GM19463 (cell line): Measurements from ENCODE around the gene CACNA1E.

Experiments used
- ATAC-seq: cut with Tn5 transposase; IDR thresholded peaks from one replicate; pipeline ENCODE4 v1.9.1; 2021; ENCODE audit warnings: mild to moderate bottlenecking, moderate library complexity; ENCODE audit not compliant: unreplicated experiment

The CACNA1E gene

GRCh38 chr1:181483285-181484195 is at the start of gene CACNA1E:
TSS of gene CACNA1E (plus strand) at chr1:181483517. CDS start at chr1:181483745, 228 bp downstream.
- no peak for ATAC-seq

GRCh38 chr1:181433931-181434330 is 49.4 kb upstream of the CACNA1E start:
- ATAC-seq, result no peak

- peak; percentile 72 for ATAC-seq
Measured at GRCh38 chr1:181438013-181438412, 45.3 kb upstream of the CACNA1E start.

DNA sequence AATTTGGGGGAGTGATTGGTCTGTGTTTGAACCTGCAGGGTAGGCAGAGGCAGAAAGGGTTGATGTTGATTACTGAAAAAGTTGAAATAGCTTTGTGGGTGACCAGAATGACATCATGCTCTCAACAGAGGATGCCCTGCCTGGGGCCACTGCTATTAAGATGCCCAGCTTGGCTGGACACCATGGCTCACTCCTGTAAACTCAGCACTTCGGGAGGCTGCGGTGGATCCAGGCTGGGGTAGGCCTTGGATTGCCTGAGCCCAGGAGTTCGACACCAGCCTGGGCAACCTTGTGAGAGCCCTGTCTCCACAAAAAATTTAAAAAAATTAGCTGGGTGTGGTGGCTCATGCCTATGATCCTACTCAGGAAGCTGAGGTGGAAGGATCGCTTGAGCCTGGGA is 42.8 kb upstream of the CACNA1E start:
- no peak for ATAC-seq

DNA sequence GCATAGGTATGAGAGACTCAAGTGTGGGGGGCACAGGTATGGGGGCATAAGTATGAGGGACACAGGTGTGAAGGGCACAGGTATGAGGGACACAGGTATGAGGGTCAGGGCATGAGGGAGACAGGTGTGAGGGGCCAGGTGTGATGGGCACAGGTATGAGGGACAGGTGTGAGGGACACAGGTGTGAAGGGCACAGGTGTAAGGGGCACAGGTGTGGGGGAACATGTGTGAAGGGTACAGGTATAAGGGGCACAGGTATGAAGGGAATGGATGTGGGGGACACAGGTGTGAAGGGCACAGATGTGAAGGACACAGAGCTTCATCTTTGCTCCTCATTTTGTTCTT is 41.2 kb upstream of the CACNA1E start:
- no peak for ATAC-seq

GRCh38 chr1:181443231-181443853 is 40.0 kb upstream of the CACNA1E start:
- ATAC-seq, result no peak

DNA sequence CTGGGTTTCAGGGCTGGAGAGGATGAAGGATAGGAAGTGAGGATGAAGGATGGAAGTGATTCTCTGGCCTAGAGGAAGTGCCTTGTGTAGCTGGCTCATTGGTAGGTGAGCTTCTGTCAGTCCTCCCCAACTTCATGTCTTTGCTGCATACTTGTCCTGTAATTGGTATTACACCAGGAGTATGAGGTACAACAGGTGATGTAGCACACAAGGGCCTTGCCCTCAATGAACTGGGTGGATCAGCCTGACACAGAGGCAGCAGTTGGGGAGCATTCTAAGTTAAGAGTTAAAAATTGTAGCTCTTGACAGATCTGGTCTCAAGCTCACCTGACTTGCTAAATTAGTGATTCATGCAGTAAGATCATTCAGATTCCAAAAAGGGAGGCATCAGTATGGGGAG is 37.9 kb upstream of the CACNA1E start:
- no peak for ATAC-seq

DNA sequence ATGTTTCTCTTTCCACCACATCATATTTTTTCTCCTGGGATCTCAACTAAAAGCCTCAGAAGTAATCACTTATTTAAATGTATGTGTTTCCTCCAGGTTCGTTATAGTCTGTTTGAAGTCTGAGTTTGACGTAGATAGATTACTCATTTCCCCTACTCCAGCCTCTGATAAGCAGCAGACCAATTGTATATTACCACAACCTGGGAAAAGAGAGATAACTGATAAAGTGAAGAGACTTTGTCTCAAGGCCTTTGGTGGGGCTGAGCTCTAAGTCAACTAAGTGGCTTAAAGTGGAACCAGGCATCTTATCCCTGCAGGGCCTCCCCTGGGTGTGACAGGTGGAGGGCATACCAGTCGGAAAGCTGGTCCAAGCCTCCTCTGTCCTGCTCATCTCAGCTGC is 34.9 kb upstream of the CACNA1E start:
- ATAC-seq, result no peak

GRCh38 chr1:181451661-181452230 is 31.6 kb upstream of the CACNA1E start:
- ATAC-seq, result no peak

DNA sequence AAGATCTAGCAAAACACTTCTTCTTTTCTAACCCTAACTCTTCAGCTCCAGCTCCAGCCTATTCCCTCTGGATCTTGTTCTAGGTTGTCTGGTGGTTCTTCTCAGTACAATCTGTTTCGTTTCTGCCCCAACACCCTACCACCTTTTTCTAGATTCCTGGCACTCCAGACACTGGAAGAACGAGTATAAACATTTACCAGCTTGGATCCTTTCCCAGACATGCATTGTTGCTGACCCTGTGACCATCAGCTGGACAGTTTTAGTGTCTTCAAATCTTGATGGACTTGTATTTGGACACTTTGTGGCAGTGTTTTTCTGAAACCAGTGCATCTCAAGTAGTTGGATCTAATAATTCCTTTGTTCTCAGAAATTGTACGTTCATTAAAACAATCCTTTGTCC is 30.6 kb upstream of the CACNA1E start:
- no peak for ATAC-seq

DNA sequence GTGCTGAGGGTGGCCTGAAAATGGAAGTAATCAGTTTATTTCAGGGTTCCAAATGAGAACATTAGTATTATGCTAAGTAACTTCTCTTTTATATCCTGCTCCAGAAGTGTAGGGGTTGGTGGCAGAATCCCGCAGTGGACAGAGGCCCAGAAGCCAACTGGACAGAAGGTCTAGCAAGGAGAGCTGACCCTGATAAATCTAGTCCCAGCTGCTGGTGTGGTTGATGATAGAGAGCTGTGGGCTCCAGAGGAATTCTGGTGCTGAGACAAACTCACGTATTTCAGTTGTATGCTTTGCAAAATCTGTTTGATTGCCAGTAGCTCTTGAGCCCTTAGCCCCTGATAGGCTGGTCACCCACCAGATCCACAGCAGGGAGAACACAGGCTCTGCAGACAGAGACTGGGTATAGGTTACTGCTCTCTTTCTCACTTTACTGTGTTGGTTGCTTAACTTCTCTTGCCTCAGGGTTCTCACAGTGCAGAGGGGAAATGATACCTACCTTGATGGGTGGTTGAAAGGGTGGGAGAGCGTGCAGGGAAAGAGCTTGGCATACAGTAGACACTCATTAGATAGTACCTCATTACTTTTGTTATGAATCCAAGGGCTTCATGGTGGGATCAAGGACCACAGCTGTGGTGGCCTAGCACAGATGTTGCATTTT is 29.6 kb upstream of the CACNA1E start:
- ATAC-seq, result no peak

DNA sequence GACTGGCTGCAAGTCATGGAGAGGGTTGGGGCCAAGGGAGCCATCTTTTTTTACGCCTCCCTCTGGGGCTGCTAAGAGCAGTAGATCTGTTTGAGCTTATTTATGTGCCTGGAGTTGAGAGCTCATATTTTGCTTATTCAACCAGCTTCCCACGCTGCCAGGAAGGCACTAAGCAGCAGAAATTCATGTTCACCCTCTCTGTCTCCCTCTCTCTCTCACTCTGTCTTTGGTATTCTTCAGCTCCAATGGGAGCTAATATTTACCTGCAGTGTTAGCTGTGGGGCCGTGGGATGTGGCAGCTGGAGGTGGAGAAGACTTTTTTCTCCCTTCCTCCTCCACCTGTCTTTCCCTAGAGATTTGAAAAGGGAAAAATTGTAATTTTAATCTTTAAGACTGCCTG is 26.8 kb upstream of the CACNA1E start:
- no peak for ATAC-seq

GRCh38 chr1:181458419-181458818 is 24.9 kb upstream of the CACNA1E start:
- ATAC-seq, result no peak

DNA sequence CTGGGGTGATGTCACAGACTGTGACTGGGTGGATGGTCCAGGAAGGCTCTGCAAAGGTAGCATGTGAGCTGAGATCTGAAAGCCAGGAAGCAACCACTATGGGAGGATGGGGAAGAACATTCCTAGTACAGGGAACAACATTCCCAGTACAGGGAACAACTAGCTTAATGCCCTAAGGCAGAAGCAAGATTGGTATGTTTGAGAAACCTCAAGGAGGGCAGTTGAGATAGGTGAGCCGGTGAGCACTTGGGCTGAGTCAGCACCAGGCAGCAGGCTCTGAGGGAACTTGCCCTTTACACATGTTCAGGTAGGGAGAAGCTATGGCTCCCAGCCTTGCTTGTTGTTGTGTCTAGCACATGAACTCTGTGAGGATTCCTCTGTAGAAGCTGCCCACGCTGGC is 24.2 kb upstream of the CACNA1E start:
- ATAC-seq, result no peak

DNA sequence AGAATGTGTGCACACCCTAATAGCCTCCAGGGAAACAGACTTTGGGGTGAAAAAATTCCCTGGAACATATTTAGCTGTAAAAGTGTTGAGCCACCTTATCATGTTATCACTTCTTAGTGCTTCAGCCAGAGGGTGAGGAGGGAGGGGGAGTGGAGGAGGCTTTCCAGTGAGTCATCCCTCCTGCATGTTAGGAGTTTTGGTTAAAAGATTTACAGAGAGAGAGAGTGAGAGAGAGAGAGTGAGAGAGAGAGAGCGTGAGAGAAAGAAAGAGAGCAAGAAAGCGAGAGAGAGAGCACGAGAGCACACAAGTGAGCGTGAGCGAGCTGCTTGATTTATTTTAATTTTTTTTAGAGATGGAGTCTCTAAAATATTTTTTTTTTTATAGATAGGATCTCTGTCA is 13.5 kb upstream of the CACNA1E start:
- ATAC-seq, result no peak

DNA sequence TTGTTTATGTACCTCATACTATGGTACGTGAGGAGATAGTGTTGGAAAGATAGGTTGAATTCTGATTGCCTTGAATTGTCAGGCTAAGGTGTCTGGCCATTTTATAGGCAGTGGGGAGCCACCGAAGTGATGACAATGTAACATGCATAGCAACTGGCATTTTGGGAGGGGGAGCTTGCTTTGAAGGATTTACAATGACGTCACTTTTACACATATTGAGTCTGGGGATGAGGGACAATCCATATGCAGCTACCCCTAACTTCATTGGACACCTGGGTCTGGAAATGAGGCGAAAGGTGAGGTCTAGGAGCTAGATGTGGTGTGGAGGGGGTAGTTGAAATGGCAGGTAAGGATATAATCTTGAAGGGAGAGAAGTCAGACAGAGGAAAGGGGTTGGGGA is 7.7 kb upstream of the CACNA1E start:
- no peak for ATAC-seq

DNA sequence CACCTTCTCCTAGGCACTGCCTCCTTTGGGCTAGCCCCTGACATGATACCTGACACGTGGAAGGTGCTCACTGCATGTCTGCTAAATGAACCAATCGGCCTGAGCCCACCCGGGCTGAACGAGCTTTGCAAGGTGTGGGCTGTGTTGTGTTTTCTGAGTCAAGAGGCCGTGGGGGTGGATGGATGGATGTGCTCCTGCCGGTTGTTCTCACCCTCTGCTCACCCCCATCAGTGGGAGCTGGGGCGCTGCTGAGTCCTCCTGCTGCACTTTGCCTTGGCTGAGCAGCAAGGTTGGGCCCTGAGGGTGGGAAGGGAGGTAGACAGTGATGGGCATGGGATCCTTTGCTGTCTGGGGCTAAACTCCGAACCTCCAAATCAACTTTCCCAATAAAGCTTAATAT is 6.7 kb upstream of the CACNA1E start:
- ATAC-seq, result no peak

DNA sequence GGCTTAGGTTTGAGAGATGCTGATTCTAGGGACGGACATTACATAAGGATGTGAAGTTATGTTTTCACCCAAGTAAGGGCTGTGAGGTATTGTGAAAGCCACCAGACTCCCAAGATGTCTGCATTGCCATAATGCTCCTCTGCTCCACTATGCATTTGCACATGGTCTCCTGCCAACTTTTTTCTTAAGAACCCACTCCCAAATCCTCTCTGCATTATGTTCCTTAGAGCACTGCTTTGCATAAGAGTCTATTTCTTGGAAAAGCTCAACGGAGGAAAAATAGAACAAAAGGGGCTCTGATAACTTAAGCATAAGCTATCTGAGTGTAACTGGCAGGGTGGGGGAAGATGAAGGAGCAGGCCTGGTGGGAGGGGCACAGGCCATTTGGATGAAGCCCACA is 5.0 kb upstream of the CACNA1E start:
- no peak for ATAC-seq

DNA sequence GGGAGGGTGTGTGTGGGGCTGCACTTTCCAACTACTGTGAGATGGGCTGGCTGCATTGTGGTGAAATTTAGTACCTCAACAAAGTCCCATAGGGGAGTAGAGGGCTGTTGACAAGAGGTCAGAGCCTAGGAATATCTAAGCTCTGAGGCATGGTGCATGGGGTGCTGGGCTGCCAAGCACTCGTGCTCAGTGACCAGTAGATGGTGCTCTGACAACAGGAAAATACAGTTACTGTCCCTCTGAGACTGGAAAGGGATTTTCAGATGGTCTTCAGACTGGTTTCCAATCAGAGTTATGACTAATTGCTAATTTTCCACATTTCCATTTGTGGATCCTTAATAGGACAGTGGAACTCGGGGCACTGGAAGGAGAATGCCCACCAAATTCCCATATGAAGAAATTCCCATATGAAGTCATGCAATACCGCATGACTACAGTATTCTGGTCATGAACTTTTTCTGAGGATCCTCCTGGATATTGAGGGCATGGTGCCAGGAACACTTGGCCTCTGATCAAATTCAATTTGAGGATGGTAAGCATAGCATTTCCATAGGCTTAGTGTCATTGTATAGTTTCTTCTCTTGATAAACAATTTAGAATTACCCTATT is 4.1 kb upstream of the CACNA1E start:
- ATAC-seq, result peak; percentile 30

DNA sequence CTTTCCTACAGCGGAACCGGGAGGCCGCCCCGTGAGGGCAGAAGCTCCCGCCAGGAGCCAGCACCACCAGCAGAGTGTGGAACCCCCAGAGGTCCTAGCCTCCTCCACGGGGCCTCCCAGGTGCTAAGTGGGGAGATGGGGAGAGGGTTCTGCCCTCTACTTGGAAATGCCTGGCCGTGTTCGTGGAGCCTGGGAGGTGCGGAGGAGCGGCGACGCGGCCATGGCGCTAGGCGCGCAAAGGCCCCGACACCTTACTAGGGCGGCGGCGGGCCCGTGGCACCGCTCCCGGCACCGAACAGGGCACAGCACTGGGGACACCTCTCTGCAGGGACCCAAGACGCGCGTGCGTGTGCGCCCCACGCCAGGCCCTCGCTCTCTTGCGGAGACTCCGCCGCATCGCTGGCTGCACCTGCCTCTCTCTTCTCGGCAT is 1.3 kb upstream of the CACNA1E start:
- no peak for ATAC-seq
